DND-41 (cell line): Measurements from ENCODE around the gene SLC44A2.
A peak's percentile ranks its signal among the peaks of the same experiment; 100 is the strongest.

ENCODE experiments used
- ATAC-seq: fragments of 200-7000 bp; cut with Tn5 transposase; 3 replicates; pipeline ENCODE4 v1.9.1; 2021; ENCODE audit warnings: low read depth; ENCODE audit not compliant: insufficient read depth
- DNase-seq: peaks from one replicate; pipeline ENCODE4 v3.0.0-alpha.2; 2020
- H2AFZ ChIP-seq: 2 replicates; pipeline ENCODE4 v1.6.0; 2012; ENCODE audit warnings: low read depth, low read length
- H3K27ac ChIP-seq: 2 replicates; pipeline ENCODE4 v1.5.1; 2012; ENCODE audit warnings: low read length, inconsistent platforms
- H3K27me3 ChIP-seq: fragments of 200-600 bp; sonication (generic); 2 replicates; pipeline ENCODE4 v1.6.0; 2012; ENCODE audit warnings: low read length, mild to moderate bottlenecking, inconsistent platforms; ENCODE audit not compliant: insufficient read depth, poor library complexity
- H3K36me3 ChIP-seq: 2 replicates; pipeline ENCODE4 v1.5.1; 2012; ENCODE audit warnings: low read length, inconsistent platforms; ENCODE audit not compliant: insufficient read depth
- H3K4me1 ChIP-seq: 2 replicates; pipeline ENCODE4 v1.5.1; 2012; ENCODE audit warnings: mild to moderate bottlenecking, low read length; ENCODE audit not compliant: insufficient read depth
- H3K4me2 ChIP-seq: 2 replicates; pipeline ENCODE4 v1.6.0; 2012; ENCODE audit warnings: mild to moderate bottlenecking, moderate library complexity, low read length, inconsistent platforms; ENCODE audit not compliant: insufficient read depth
- H3K4me3 ChIP-seq, 2 experiments: fragments of 200-600 bp in 1 of 2; shearing (Covaris generic) in 1 of 2; 2 replicates each; pipeline ENCODE4 v1.5.1; 2012 to 2016; ENCODE audit warnings: inconsistent platforms in 2 of 2, low read length in 2 of 2, mild to moderate bottlenecking in 2 of 2, low read depth in 1 of 2, moderate library complexity in 1 of 2
- H3K79me2 ChIP-seq: 2 replicates; pipeline ENCODE4 v1.6.0; 2012; ENCODE audit warnings: low read length, inconsistent platforms; ENCODE audit not compliant: insufficient read depth
- H3K9ac ChIP-seq: 2 replicates; pipeline ENCODE4 v1.6.0; 2012; ENCODE audit warnings: low read depth, mild to moderate bottlenecking, inconsistent platforms, low read length, moderate library complexity
- H3K9me3 ChIP-seq: 2 replicates; pipeline ENCODE4 v1.5.1; 2012; ENCODE audit warnings: low read length, moderate library complexity, mild to moderate bottlenecking, inconsistent platforms; ENCODE audit not compliant: insufficient read depth, severe bottlenecking
- H4K20me1 ChIP-seq: 2 replicates; pipeline ENCODE4 v1.6.0; 2012; ENCODE audit warnings: low read length; ENCODE audit not compliant: insufficient read depth
- EZH2 ChIP-seq: IDR thresholded peaks from 3 replicates; pipeline ENCODE4 v1.6.1; 2012; ENCODE audit warnings: borderline replicate concordance, low read depth, mild to moderate bottlenecking, moderate library complexity, low read length, inconsistent platforms; ENCODE audit not compliant: severe bottlenecking
- TF ChIP-seq, protein P1 (sequence below): IDR thresholded peaks from 2 replicates; pipeline ENCODE4 v1.5.1; 2012; ENCODE audit warnings: borderline replicate concordance, low read length, moderate library complexity, mild to moderate bottlenecking; ENCODE audit not compliant: poor library complexity, severe bottlenecking; ENCODE audit errors: extremely low read depth

The SLC44A2 gene

GRCh38 chr19:10648360-10648759, 23.0 kb downstream of the SLC44A2 start:
- DNase-seq (no peak), ATAC-seq (no peak)
- H3K79me2 ChIP-seq: peaks cover 15% of the 10 kb centered on the region
- H4K20me1 ChIP-seq: no peaks in the 10 kb centered on the region
- no peak overlapping the region for H3K4me3 ChIP-seq
- peaks cover 10% of the 10 kb centered on the region for H3K36me3 ChIP-seq
- H3K4me1 ChIP-seq: peaks cover 12% of the 10 kb centered on the region
- no peaks in the 10 kb centered on the region for H3K9me3 ChIP-seq
- no peak overlapping the region for H3K9ac ChIP-seq
- H2AFZ ChIP-seq: no peak overlapping the region
- no peaks in the 10 kb centered on the region for H3K27me3 ChIP-seq
- no peak for TF ChIP-seq EZH2
- TF ChIP-seq, protein P1, sequence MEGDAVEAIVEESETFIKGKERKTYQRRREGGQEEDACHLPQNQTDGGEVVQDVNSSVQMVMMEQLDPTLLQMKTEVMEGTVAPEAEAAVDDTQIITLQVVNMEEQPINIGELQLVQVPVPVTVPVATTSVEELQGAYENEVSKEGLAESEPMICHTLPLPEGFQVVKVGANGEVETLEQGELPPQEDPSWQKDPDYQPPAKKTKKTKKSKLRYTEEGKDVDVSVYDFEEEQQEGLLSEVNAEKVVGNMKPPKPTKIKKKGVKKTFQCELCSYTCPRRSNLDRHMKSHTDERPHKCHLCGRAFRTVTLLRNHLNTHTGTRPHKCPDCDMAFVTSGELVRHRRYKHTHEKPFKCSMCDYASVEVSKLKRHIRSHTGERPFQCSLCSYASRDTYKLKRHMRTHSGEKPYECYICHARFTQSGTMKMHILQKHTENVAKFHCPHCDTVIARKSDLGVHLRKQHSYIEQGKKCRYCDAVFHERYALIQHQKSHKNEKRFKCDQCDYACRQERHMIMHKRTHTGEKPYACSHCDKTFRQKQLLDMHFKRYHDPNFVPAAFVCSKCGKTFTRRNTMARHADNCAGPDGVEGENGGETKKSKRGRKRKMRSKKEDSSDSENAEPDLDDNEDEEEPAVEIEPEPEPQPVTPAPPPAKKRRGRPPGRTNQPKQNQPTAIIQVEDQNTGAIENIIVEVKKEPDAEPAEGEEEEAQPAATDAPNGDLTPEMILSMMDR: no peak
- H3K4me2 ChIP-seq: no peak overlapping the region
- H3K27ac ChIP-seq: no peak overlapping the region

DNA sequence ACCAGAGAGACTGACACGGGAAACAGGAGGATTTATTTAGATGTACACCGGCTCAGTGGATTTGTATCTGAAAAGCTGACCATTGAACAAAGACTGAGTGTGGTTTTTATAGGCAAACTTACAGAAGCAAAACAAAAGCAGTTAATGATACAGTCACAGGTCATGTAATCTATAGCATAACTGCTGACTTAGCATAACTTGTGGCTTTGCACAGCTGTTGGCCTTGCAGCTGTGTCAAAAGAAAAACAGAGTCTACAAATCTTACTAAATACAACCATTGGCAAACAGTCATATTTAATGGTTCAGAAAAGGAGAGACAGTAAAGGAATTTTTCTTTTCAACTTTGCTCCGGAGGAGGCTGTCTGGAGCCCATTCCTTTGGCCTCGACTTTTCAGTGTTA, 26.5 kb downstream of the SLC44A2 start:
- Histone ChIP-seq H3K27me3 (no peaks in the 10 kb centered on the region), H4K20me1 (peaks cover 21% of the 10 kb centered on the region), H3K4me1 (peaks cover 30% of the 10 kb centered on the region), H3K27ac (no peak overlapping the region), H2AFZ (no peak overlapping the region), H3K36me3 (peaks cover 32% of the 10 kb centered on the region), H3K79me2 (peaks cover 45% of the 10 kb centered on the region), H3K9ac (no peak overlapping the region; the same call in 1 of the 2 replicates), H3K4me3 (0 out of 4 replicates have a peak overlapping the region, but pooled peaks of 1 of the 2 experiments have one; percentile 89), H3K9me3 (no peaks in the 10 kb centered on the region), H3K4me2 (peak overlapping the region; percentile 4; the same call in 1 of the 2 replicates)
- ATAC-seq: no peak
- TF ChIP-seq EZH2: no peak
- TF ChIP-seq, protein P1: no peak
- no peak for DNase-seq

DNA sequence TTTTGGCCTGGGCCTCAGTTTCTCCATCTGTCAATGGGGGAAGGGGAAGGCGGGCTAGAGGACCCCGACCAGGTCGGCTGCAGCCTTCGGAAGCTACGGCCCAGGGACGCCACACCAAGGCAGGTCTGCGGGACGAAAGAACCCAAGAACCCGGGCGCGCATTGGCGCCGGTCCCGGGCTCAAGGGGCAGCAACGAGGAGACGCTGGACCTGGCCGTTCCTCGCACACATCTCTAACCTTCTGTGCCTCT, 28.1 kb downstream of the SLC44A2 start:
- Histone ChIP-seq H2AFZ (peak overlapping the region; percentile 71), H3K36me3 (peaks cover 47% of the 10 kb centered on the region), H3K79me2 (peaks cover 60% of the 10 kb centered on the region), H3K4me1 (peaks cover 38% of the 10 kb centered on the region), H4K20me1 (peaks cover 36% of the 10 kb centered on the region), H3K9me3 (no peaks in the 10 kb centered on the region), H3K9ac (peak overlapping the region; percentile 97), H3K4me2 (peak overlapping the region; percentile 73), H3K27me3 (no peaks in the 10 kb centered on the region), H3K27ac (peak overlapping the region; percentile 95), H3K4me3 (peak overlapping the region; percentile 89 to 99)
- no peak for DNase-seq
- TF ChIP-seq, protein P1: peak; percentile 1
- TF ChIP-seq EZH2: no peak
- ATAC-seq: no peak; the same call in 2 of the 3 replicates
